ENCODE results near the gene RARA.

- TF ChIP-seq, protein P1, sequence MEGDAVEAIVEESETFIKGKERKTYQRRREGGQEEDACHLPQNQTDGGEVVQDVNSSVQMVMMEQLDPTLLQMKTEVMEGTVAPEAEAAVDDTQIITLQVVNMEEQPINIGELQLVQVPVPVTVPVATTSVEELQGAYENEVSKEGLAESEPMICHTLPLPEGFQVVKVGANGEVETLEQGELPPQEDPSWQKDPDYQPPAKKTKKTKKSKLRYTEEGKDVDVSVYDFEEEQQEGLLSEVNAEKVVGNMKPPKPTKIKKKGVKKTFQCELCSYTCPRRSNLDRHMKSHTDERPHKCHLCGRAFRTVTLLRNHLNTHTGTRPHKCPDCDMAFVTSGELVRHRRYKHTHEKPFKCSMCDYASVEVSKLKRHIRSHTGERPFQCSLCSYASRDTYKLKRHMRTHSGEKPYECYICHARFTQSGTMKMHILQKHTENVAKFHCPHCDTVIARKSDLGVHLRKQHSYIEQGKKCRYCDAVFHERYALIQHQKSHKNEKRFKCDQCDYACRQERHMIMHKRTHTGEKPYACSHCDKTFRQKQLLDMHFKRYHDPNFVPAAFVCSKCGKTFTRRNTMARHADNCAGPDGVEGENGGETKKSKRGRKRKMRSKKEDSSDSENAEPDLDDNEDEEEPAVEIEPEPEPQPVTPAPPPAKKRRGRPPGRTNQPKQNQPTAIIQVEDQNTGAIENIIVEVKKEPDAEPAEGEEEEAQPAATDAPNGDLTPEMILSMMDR (IDR thresholded peaks at IDR 0.05; ENCODE audit: insufficient read depth, low read depth, low read length) = no peak
- no peak for TF ChIP-seq EZH2 (IDR thresholded peaks at IDR 0.05; ENCODE audit: insufficient read depth, low read length)
Observed at GRCh38 chr17:40321961-40322357, 13.0 kb downstream of the RARA start.
